ENCODE results near the gene RINL. TPM values are rescaled to one million over a fixed set of nuclear protein-coding genes. Genes with fewer than 3 reads are reported as not detected.

RINL gene
- total and polyA plus RNA-seq, 2 of the 8 experiments (the other 6 are each of a cell fraction or from before 2014, with no cell fraction given) = 11.1 to 11.9 TPM

GRCh38 chr19:38915329-38916321 is 37.5 kb upstream of the RINL start:
- no peak overlapping the region for H2BK20ac ChIP-seq (ENCODE audit: low read length)
- no peak overlapping the region for H2AFZ ChIP-seq (ENCODE audit: low read length)
- TF ChIP-seq GABPA (IDR thresholded peaks at IDR 0.05; ENCODE audit: borderline replicate concordance, insufficient read depth, low read length) (no peak), ASH2L (IDR thresholded peaks at IDR 0.05; ENCODE audit: low read length) (no peak), BRCA1 (IDR thresholded peaks at IDR 0.05; ENCODE audit: low read depth, low read length) (no peak), MAX (IDR thresholded peaks at IDR 0.05) (no peak), TEAD4 (IDR thresholded peaks at IDR 0.05; ENCODE audit: low read depth, low read length) (no peak), NRF1 (IDR thresholded peaks at IDR 0.05; ENCODE audit: low read depth, low read length) (no peak), JUN (IDR thresholded peaks at IDR 0.05; ENCODE audit: low read depth, low read length) (no peak), TAF7 (optimal IDR thresholded peaks at IDR 0.05; ENCODE audit: borderline replicate concordance, low read depth, low read length) (no peak), ATF2 (IDR thresholded peaks at IDR 0.05; ENCODE audit: low read length) (no peak)
- FAIRE-seq = no peak
- no peak overlapping the region for H3K23ac ChIP-seq (ENCODE audit: insufficient read length)
- H3K27me3 ChIP-seq (replicated peaks in 1 of 4; ENCODE audit: control insufficient read depth in 3 of 4, extremely low read depth in 1 of 4, insufficient read depth in 3 of 4, low read length in 3 of 4) = no peaks in the 10 kb centered on the region; a peak in 1 of 7 replicates
- no peak overlapping the region for H3K14ac ChIP-seq (ENCODE audit: insufficient read length)
- H2AK5ac ChIP-seq (ENCODE audit: low read depth, low read length) = no peak overlapping the region
- no peaks in the 10 kb centered on the region for H3K9me3 ChIP-seq (ENCODE audit: insufficient read depth in 2 of 2, low read depth in 1 of 2, low read length in 1 of 2)
- H3K4me2 ChIP-seq (ENCODE audit: insufficient read depth in 1 of 2, low read depth in 2 of 2, low read length in 2 of 2) = no peak overlapping the region
- no peak overlapping the region; the same call in 1 of the 2 replicates for H4K8ac ChIP-seq (ENCODE audit: extremely low read depth, insufficient read depth, low read length)
- H3K4me3 ChIP-seq (ENCODE audit: extremely low read depth in 1 of 4, insufficient read depth in 2 of 4, low read depth in 3 of 4, low read length in 4 of 4) = no peak overlapping the region
- H3K79me1 ChIP-seq (ENCODE audit: low read depth, low read length) = no peaks in the 10 kb centered on the region
- POLR2A ChIA-PET (ENCODE audit: partially characterized antibody) = interaction anchor here (0.7 to 6.7 kb wide), 7 partner anchors 9 to 82 kb away, joined by 3 to 36 read pairs (median 4); partner anchors contain the start of genes MRPS12 and SARS2
- H3K36me3 ChIP-seq (ENCODE audit: control insufficient read depth in 2 of 4, insufficient read depth in 4 of 4, low read length in 3 of 4) = peaks cover 0 to 6% (median under 1%) of the 10 kb centered on the region in 4 experiments; a peak in 5 of 8 replicates
- peaks cover 3% of the 10 kb centered on the region; the same call in 1 of the 2 replicates for H3K23me2 ChIP-seq (ENCODE audit: low read depth, low read length)
- CTCF ChIA-PET (ENCODE audit: partially characterized antibody) = interaction anchor here (0.5 to 3.6 kb wide), 2 partner anchors 15 to 491 kb away, joined by 5 to 16 read pairs; partner anchors contain the start of genes MRPS12 and SARS2
- no peaks in the 10 kb centered on the region; a peak in 1 of 4 replicates for H3K79me2 ChIP-seq (ENCODE audit: control insufficient read depth in 1 of 2, insufficient read depth in 2 of 2, low read length in 2 of 2)
- H2BK12ac ChIP-seq (ENCODE audit: low read depth, low read length) = no peak overlapping the region
- no peak overlapping the region for H3K56ac ChIP-seq (replicated peaks; ENCODE audit: insufficient read length, low read depth, low read length)
- no peak overlapping the region for H3K4ac ChIP-seq (replicated peaks; ENCODE audit: insufficient read length, low read depth, low read length)
- DNase-seq (ENCODE audit: low read depth in 1 of 2, low spot score in 2 of 2) = no peak
- 87% methylated on average over 42 of the region's 44 CpGs; no CpG with 5 or more reads in 1 of the 2 experiments for WGBS, 2 experiments (ENCODE audit: extremely low coverage in 1 of 2, insufficient coverage in 1 of 2, insufficient read length in 1 of 2, insufficient replicate concordance in 2 of 2, low coverage in 1 of 2, low lambda C conversion rate in 2 of 2, missing lambda C conversion rate in 1 of 2)
- no peak overlapping the region for H4K91ac ChIP-seq (replicated peaks; ENCODE audit: insufficient read length, low read length)
- no peak overlapping the region for H2BK120ac ChIP-seq (replicated peaks; ENCODE audit: low read depth, low read length)
- H2BK5ac ChIP-seq (ENCODE audit: low read depth, low read length) = no peak overlapping the region
- no peak overlapping the region for H3K27ac ChIP-seq (ENCODE audit: low read depth, low read length)
- H3K18ac ChIP-seq (ENCODE audit: extremely low read depth, low read length) = no peak overlapping the region
- H3K4me1 ChIP-seq (replicated peaks in 1 of 4; ENCODE audit: control insufficient read depth in 3 of 4, insufficient read depth in 4 of 4, low read length in 3 of 4) = peaks cover 0 to 3% (median 0%) of the 10 kb centered on the region in 4 experiments; a peak in 1 of 7 replicates
- peaks cover 0 to 6% of the 10 kb centered on the region in 2 experiments for H4K20me1 ChIP-seq (replicated peaks in 1 of 2; ENCODE audit: control insufficient read depth in 1 of 2, insufficient read depth in 2 of 2, low read length in 2 of 2)
- H4K5ac ChIP-seq (ENCODE audit: insufficient read length, low read depth, low read length) = no peak overlapping the region
- H2BK15ac ChIP-seq (ENCODE audit: low read length) = no peak overlapping the region
- H3K9ac ChIP-seq (replicated peaks in 1 of 4; ENCODE audit: extremely low read depth in 1 of 4, low read depth in 3 of 4, low read length in 3 of 4) = no peak overlapping the region

All from H1 (cell line).